ENCODE results near the gene GALNT14. TPM values are rescaled to one million over a fixed set of nuclear protein-coding genes. Genes with fewer than 3 reads are reported as not detected.

GALNT14 gene
- total and polyA plus RNA-seq, 4 donors: 0.85 to 2.8 (median 2.4) TPM

DNA sequence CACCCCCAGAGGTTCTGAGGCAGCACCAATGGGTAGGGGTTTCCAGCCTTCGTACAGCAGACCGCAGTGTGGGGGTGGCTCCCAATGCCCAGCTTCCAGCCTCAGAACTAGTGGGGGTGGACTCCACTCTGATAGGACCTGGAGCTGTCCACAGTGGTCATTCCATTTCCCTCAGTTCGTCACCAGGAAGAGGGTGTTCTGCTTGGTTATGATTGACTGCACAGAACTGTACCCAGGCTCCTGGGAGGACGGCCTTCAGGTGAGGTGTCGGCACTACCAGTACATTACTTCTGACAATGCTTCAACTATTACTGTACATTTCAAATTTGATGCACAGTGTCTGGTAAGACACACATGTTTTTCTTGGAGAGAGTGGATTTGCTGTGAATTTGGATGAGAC, 180.6 kb downstream of the GALNT14 start:
- no peak for DNase-seq
- Histone ChIP-seq H3K36me3 (ENCODE audit: control insufficient read depth in 4 of 4, insufficient read depth in 4 of 4, low read length in 4 of 4) (no peaks in the 10 kb centered on the region), H3K4me1 (ENCODE audit: control insufficient read depth in 5 of 5, insufficient read depth in 5 of 5, low read length in 5 of 5) (no peaks in the 10 kb centered on the region), H3K27ac (ENCODE audit: low read depth in 1 of 2, low read length in 1 of 2) (no peak overlapping the region), H3K9ac (ENCODE audit: insufficient read depth in 1 of 2, low read length in 2 of 2) (no peak overlapping the region), H3K4me3 (no peak overlapping the region), H3K9me3 (ENCODE audit: control insufficient read depth in 4 of 4, insufficient read depth in 3 of 4, low read length in 3 of 4) (no peaks in the 10 kb centered on the region), H3K27me3 (ENCODE audit: control insufficient read depth in 3 of 3, insufficient read depth in 3 of 3, low read length in 2 of 3) (no peaks in the 10 kb centered on the region)
- TF ChIP-seq, protein P1, sequence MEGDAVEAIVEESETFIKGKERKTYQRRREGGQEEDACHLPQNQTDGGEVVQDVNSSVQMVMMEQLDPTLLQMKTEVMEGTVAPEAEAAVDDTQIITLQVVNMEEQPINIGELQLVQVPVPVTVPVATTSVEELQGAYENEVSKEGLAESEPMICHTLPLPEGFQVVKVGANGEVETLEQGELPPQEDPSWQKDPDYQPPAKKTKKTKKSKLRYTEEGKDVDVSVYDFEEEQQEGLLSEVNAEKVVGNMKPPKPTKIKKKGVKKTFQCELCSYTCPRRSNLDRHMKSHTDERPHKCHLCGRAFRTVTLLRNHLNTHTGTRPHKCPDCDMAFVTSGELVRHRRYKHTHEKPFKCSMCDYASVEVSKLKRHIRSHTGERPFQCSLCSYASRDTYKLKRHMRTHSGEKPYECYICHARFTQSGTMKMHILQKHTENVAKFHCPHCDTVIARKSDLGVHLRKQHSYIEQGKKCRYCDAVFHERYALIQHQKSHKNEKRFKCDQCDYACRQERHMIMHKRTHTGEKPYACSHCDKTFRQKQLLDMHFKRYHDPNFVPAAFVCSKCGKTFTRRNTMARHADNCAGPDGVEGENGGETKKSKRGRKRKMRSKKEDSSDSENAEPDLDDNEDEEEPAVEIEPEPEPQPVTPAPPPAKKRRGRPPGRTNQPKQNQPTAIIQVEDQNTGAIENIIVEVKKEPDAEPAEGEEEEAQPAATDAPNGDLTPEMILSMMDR (IDR thresholded peaks at IDR 0.05; ENCODE audit: control extremely low read depth, extremely low read depth): no peak
- no peak for ATAC-seq (ENCODE audit: insufficient read depth, low FRiP score)
- WGBS, 2 donors: 96% methylated on average over 5 of the region's 5 CpGs

DNA sequence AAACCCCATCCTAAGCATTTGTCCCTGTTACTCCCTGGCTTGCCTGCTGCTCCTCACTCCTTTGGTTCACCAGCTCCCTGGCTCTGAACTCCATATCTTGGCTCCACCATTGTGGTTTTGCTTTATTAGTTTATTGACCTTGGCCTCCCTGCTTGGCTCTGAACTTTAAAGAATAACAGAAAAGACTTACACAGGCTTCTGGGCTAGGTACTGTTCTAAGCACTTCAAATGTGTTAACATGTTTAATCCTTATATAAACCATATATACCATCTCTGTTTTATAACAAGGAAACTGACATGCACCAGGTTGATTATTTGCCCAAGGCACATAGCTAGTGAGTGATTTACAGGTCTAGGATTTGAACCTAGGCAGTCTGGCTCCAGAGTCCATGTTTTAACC, 181.2 kb downstream of the GALNT14 start:
- Histone ChIP-seq H3K27me3 (ENCODE audit: control insufficient read depth in 3 of 3, insufficient read depth in 3 of 3, low read length in 2 of 3) (no peaks in the 10 kb centered on the region), H3K9me3 (ENCODE audit: control insufficient read depth in 4 of 4, insufficient read depth in 3 of 4, low read length in 3 of 4) (no peaks in the 10 kb centered on the region), H3K9ac (ENCODE audit: insufficient read depth in 1 of 2, low read length in 2 of 2) (no peak overlapping the region), H3K36me3 (ENCODE audit: control insufficient read depth in 4 of 4, insufficient read depth in 4 of 4, low read length in 4 of 4) (no peaks in the 10 kb centered on the region), H3K4me1 (ENCODE audit: control insufficient read depth in 5 of 5, insufficient read depth in 5 of 5, low read length in 5 of 5) (no peaks in the 10 kb centered on the region), H3K4me3 (no peak overlapping the region), H3K27ac (ENCODE audit: low read depth in 1 of 2, low read length in 1 of 2) (no peak overlapping the region)
- DNase-seq (no peak), ATAC-seq (ENCODE audit: insufficient read depth, low FRiP score) (no peak)
- TF ChIP-seq, protein P1 (IDR thresholded peaks at IDR 0.05; ENCODE audit: control extremely low read depth, extremely low read depth): no peak

DNA sequence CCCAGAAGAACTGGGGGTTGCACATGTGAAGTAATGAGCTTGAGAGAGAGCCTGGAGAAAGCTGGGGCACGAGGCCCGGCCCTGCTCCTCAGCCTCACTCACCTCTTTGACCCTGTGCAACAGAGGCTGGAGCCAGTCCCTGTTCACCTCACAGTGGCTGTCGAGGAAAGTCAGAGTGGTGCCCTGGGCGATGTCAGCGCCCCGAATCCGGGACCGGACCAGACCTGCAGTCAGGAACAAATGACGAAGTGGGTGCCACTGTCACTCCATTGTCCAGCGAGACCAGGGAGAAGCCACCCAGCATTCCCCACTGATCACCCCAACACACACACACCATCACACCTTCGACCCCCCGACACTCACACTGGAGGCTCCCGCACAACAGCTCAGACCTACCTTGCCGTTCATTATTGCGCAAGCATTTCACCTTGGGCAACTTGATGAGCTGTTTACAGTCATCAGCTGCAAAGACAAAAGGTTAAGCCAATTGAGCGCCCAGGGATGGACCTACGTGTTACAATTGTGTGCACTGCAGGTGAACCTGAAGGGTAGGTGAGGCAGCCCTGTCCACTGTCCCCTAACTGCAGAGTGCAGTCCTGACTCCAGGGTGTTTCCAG, 182.6 kb downstream of the GALNT14 start:
- Histone ChIP-seq H3K36me3 (ENCODE audit: control insufficient read depth in 4 of 4, insufficient read depth in 4 of 4, low read length in 4 of 4) (no peaks in the 10 kb centered on the region), H3K4me3 (no peak overlapping the region), H3K9ac (ENCODE audit: insufficient read depth in 1 of 2, low read length in 2 of 2) (no peak overlapping the region), H3K27ac (ENCODE audit: low read depth in 1 of 2, low read length in 1 of 2) (no peak overlapping the region), H3K27me3 (ENCODE audit: control insufficient read depth in 3 of 3, insufficient read depth in 3 of 3, low read length in 2 of 3) (no peaks in the 10 kb centered on the region), H3K4me1 (ENCODE audit: control insufficient read depth in 5 of 5, insufficient read depth in 5 of 5, low read length in 5 of 5) (no peaks in the 10 kb centered on the region), H3K9me3 (ENCODE audit: control insufficient read depth in 4 of 4, insufficient read depth in 3 of 4, low read length in 3 of 4) (no peaks in the 10 kb centered on the region)
- 95 to 96% methylated on average over 17 of the region's 17 CpGs for WGBS, 2 donors
- no peak for DNase-seq
- TF ChIP-seq, protein P1 (IDR thresholded peaks at IDR 0.05; ENCODE audit: control extremely low read depth, extremely low read depth): no peak
- no peak for ATAC-seq (ENCODE audit: insufficient read depth, low FRiP score)

DNA sequence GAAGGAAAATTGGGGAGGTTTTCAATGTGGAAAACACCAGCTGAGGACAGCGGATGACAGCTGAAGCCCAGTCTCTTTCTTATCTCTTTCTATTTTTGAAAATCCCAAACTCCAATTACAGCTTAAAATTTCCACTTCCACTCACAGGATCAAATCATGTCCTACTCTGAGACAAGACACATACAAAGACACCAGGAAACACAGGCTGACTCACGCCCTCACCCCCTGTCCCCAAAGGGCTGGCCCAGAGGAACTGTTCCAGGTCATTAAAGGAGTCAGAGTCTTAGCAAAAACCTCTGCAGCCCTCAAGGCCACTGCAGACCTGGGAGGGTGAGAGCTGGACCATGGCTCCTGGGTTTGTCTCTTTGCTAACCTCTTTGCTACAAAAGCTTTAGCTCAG, 187.9 kb downstream of the GALNT14 start:
- no peak overlapping the region for H3K4me3 ChIP-seq
- TF ChIP-seq, protein P1 (IDR thresholded peaks at IDR 0.05; ENCODE audit: control extremely low read depth, extremely low read depth): no peak
- ATAC-seq (ENCODE audit: insufficient read depth, low FRiP score): no peak
- H3K9me3 ChIP-seq (ENCODE audit: control insufficient read depth in 4 of 4, insufficient read depth in 3 of 4, low read length in 3 of 4): peaks cover 0 to 5% (median 0%) of the 10 kb centered on the region in 4 donors
- no peaks in the 10 kb centered on the region for H3K4me1 ChIP-seq (ENCODE audit: control insufficient read depth in 5 of 5, insufficient read depth in 5 of 5, low read length in 5 of 5)
- H3K27me3 ChIP-seq (ENCODE audit: control insufficient read depth in 3 of 3, insufficient read depth in 3 of 3, low read length in 2 of 3): no peaks in the 10 kb centered on the region
- DNase-seq: no peak
- WGBS, 2 donors: 86 to 90% methylated on average over 2 of the region's 2 CpGs
- no peak overlapping the region for H3K27ac ChIP-seq (ENCODE audit: low read depth in 1 of 2, low read length in 1 of 2)
- no peak overlapping the region for H3K9ac ChIP-seq (ENCODE audit: insufficient read depth in 1 of 2, low read length in 2 of 2)
- no peaks in the 10 kb centered on the region for H3K36me3 ChIP-seq (ENCODE audit: control insufficient read depth in 4 of 4, insufficient read depth in 4 of 4, low read length in 4 of 4)
